Panc1 (cell line): ENCODE results near the gene ABHD13.

Experiments used
- POLR2AphosphoS5 ChIP-seq: IDR thresholded peaks from 2 replicates; pipeline ENCODE4 v1.6.1; 2012; ENCODE audit warnings: mild to moderate bottlenecking, low read depth, low read length, moderate library complexity
- TF ChIP-seq, protein P1 (sequence below): fragments of 450-650 bp; IDR thresholded peaks from 2 replicates; pipeline ENCODE4 v1.5.1; 2017; ENCODE audit warnings: mild to moderate bottlenecking

- TF ChIP-seq, protein P1, sequence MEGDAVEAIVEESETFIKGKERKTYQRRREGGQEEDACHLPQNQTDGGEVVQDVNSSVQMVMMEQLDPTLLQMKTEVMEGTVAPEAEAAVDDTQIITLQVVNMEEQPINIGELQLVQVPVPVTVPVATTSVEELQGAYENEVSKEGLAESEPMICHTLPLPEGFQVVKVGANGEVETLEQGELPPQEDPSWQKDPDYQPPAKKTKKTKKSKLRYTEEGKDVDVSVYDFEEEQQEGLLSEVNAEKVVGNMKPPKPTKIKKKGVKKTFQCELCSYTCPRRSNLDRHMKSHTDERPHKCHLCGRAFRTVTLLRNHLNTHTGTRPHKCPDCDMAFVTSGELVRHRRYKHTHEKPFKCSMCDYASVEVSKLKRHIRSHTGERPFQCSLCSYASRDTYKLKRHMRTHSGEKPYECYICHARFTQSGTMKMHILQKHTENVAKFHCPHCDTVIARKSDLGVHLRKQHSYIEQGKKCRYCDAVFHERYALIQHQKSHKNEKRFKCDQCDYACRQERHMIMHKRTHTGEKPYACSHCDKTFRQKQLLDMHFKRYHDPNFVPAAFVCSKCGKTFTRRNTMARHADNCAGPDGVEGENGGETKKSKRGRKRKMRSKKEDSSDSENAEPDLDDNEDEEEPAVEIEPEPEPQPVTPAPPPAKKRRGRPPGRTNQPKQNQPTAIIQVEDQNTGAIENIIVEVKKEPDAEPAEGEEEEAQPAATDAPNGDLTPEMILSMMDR, result no peak
- TF ChIP-seq POLR2AphosphoS5, result no peak
These were observed 8.0 kb downstream of the ABHD13 start for GRCh38 chr13:108226184-108226583.
